ENCODE results near the gene HYCC1. TPM values are rescaled to one million over a fixed set of nuclear protein-coding genes. Genes with fewer than 3 reads are reported as not detected.
"Not testable (repeated sequence)": the region's sequence is repeated elsewhere in the genome, so short reads cannot be mapped to it uniquely, and the experiment has no call there.

The HYCC1 gene
- total RNA-seq, 2 donors from 2014 or later: 82.2 to 157 TPM

DNA sequence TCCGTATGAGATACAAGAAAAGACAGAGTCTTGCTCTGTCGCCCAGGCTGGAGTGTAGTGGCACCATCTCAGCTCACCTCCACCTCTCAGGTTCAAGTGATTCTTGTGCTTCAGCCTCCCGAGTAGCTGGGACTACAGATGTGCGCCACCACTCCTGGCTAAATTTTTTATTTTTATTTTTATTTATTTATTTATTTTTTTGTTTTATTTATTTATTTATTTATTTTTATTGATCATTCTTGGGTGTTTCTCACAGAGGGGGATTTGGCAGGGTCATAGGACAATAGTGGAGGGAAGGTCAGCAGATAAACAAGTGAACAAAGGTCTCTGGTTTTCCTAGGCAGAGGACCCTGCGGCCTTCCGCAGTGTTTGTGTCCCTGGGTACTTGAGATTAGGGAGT lies 31.2 kb upstream of the HYCC1 start:
- not testable (repeated sequence) for DNase-seq (ENCODE audit: low spot score); H3K36me3 ChIP-seq; H3K4me3 ChIP-seq; ATAC-seq (ENCODE audit: insufficient number of reproducible peaks, low FRiP score, low read depth); H3K9me3 ChIP-seq; H3K27ac ChIP-seq; H3K27me3 ChIP-seq (replicated peaks; ENCODE audit: insufficient read depth); H3K4me1 ChIP-seq (ENCODE audit: control insufficient read depth in 1 of 2, low read depth in 2 of 2)

DNA sequence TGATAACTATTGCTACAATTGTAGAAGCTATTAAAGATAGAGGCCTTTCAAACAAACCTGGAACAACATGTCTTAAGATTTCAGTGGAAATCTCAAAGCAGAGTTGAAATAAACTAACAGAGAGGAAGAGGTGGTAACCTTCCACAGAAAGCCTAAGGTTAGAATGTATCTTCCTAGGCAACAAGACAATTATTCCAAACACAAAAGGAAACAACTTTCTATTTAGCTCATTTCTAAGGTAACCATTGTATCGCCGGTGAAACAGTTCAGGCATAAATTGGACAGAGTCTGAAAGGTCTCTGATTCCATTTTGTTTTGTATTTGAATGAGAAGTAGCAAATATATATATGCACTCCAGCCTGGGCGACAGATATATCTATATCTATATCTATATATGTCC lies 30.7 kb upstream of the HYCC1 start:
- Histone ChIP-seq H3K9me3 (no peaks in the 10 kb centered on the region), H3K27ac (no peak overlapping the region), H3K36me3 (no peaks in the 10 kb centered on the region), H3K27me3 (replicated peaks; ENCODE audit: insufficient read depth) (no peaks in the 10 kb centered on the region), H3K4me1 (ENCODE audit: control insufficient read depth in 1 of 2, low read depth in 2 of 2) (no peaks in the 10 kb centered on the region), H3K4me3 (no peak overlapping the region)
- ATAC-seq (ENCODE audit: insufficient number of reproducible peaks, low FRiP score, low read depth) (no peak), DNase-seq (ENCODE audit: low spot score) (no peak)
- TF ChIP-seq, protein P1, sequence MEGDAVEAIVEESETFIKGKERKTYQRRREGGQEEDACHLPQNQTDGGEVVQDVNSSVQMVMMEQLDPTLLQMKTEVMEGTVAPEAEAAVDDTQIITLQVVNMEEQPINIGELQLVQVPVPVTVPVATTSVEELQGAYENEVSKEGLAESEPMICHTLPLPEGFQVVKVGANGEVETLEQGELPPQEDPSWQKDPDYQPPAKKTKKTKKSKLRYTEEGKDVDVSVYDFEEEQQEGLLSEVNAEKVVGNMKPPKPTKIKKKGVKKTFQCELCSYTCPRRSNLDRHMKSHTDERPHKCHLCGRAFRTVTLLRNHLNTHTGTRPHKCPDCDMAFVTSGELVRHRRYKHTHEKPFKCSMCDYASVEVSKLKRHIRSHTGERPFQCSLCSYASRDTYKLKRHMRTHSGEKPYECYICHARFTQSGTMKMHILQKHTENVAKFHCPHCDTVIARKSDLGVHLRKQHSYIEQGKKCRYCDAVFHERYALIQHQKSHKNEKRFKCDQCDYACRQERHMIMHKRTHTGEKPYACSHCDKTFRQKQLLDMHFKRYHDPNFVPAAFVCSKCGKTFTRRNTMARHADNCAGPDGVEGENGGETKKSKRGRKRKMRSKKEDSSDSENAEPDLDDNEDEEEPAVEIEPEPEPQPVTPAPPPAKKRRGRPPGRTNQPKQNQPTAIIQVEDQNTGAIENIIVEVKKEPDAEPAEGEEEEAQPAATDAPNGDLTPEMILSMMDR (IDR thresholded peaks at IDR 0.05): no peak

DNA sequence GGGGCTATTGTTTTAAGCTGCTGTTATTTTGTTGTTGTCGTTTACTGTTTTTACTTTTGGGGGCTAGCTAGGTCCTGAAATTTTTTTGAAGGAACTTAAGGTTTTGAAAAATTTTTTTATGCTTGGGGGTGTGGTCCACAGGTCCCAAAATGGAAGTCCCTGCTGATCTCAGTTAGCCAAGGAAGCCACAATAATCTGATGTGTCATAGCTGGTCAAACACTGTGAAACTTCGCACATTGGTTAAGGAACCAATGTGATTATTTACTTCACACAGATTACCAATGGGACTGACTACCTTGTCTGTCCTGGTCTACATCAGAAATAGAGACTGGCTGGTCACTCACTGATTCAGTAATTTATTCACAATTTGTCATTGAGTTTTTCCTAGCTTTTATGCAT lies 29.5 kb upstream of the HYCC1 start:
- Histone ChIP-seq H3K9me3 (no peaks in the 10 kb centered on the region), H3K4me1 (ENCODE audit: control insufficient read depth in 1 of 2, low read depth in 2 of 2) (no peaks in the 10 kb centered on the region), H3K36me3 (no peaks in the 10 kb centered on the region), H3K27me3 (replicated peaks; ENCODE audit: insufficient read depth) (no peaks in the 10 kb centered on the region), H3K27ac (no peak overlapping the region), H3K4me3 (no peak overlapping the region)
- DNase-seq (ENCODE audit: low spot score) (no peak), ATAC-seq (ENCODE audit: insufficient number of reproducible peaks, low FRiP score, low read depth) (no peak)
- TF ChIP-seq, protein P1 (IDR thresholded peaks at IDR 0.05): no peak

DNA sequence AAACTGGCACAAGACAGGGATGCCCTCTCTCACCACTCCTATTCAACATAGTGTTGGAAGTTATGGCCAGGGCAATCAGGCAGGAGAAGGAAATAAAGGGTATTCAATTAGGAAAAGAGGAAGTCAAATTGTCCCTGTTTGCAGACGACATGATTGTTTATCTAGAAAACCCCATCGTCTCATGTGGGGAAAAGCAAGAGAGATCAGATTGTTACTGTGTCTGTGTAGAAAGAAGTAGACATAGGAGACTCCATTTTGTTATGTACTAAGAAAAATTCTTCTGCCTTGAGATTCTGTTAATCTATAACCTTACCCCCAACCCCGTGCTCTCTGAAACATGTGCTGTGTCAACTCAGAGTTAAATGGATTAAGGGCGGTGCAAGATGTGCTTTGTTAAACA lies 25.7 kb upstream of the HYCC1 start:
- not testable (repeated sequence) for H3K27ac ChIP-seq; H3K9me3 ChIP-seq; DNase-seq (ENCODE audit: low spot score); H3K4me1 ChIP-seq (ENCODE audit: control insufficient read depth in 1 of 2, low read depth in 2 of 2); H3K27me3 ChIP-seq (replicated peaks; ENCODE audit: insufficient read depth); H3K36me3 ChIP-seq; ATAC-seq (ENCODE audit: insufficient number of reproducible peaks, low FRiP score, low read depth); H3K4me3 ChIP-seq

DNA sequence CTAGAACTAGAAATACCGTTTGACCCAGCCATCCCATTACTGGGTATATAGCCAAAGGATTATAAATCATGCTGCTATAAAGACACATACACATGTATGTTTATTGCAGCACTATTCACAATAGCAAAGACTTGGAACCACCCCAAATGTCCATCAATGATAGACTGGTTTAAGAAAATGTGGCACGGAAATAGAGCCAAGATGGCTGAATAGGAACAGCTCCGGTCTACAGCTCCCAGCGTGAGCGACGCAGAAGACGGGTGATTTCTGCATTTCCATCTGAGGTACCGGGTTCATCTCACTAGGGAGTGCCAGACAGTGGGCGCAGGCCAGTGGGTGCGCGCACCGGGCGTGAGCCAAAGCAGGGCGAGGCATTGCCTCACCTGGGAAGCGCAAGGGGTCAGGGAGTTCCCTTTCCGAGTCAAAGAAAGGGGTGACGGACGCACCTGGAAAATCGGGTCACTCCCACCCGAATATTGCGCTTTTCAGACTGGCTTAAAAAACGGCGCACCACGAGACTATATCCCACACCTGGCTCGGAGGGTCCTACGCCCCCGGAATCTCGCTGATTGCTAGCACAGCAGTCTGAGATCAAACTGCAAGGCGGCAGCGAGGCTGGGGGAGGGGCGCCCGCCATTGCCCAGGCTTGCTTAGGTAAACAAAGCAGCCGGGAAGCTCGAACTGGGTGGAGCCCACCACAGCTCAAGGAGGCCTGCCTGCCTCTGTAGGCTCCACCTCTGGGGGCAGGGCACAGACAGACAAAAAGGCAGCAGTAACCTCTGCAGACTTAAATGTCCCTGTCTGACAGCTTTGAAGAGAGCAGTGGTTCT lies 21.8 kb upstream of the HYCC1 start:
- not testable (repeated sequence) for H3K4me3 ChIP-seq

DNA sequence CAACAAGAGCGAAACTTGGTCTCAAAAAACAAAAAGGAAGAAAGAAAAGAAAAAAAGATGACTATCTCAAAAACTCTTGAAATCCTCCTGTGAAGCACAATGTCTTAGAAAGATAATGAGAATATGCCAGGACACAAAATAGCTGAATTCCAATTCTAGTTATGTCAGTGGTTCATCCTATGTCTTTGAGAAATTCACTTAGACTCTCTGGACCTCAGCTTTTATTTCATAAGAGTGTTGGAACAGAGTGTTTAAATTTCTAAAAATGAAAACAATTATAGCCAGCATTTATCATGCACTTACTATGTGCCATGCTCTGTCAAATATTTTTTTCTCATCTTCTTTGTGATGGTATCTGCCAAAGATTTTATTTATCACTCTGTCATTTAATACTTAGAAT lies 13.3 kb upstream of the HYCC1 start:
- Histone ChIP-seq H3K27ac (no peak overlapping the region), H3K9me3 (no peaks in the 10 kb centered on the region), H3K4me3 (no peak overlapping the region), H3K27me3 (replicated peaks; ENCODE audit: insufficient read depth) (no peaks in the 10 kb centered on the region), H3K4me1 (ENCODE audit: control insufficient read depth in 1 of 2, low read depth in 2 of 2) (no peaks in the 10 kb centered on the region), H3K36me3 (no peaks in the 10 kb centered on the region)
- TF ChIP-seq, protein P1 (IDR thresholded peaks at IDR 0.05): no peak
- no peak for DNase-seq (ENCODE audit: low spot score)
- no peak for ATAC-seq (ENCODE audit: insufficient number of reproducible peaks, low FRiP score, low read depth)

More for the DNA sequence above, 21.8 kb upstream of the HYCC1 start:
- H3K4me1 ChIP-seq (ENCODE audit: control insufficient read depth in 1 of 2, low read depth in 2 of 2); H3K27me3 ChIP-seq (replicated peaks; ENCODE audit: insufficient read depth); H3K9me3 ChIP-seq; DNase-seq (ENCODE audit: low spot score); ATAC-seq (ENCODE audit: insufficient number of reproducible peaks, low FRiP score, low read depth); H3K36me3 ChIP-seq; H3K27ac ChIP-seq: not testable (repeated sequence)
